Urothelium cell line (cell line): Measurements from ENCODE around the gene FDX1.

Source experiments
- DNase-seq: peaks from one replicate; pipeline ENCODE4 v3.0.0; 2011; ENCODE audit warnings: low spot score, mixed read lengths
- FAIRE-seq: peaks from 2 replicates; lab custom pipeline; 2011; peaks lifted over from hg19 to GRCh38; lab: Jason Lieb, UNC

FDX1 gene

GRCh38 chr11:110497231-110497978 is 67.7 kb downstream of the FDX1 start:
- no peak for FAIRE-seq

GRCh38 chr11:110501428-110501827 is 71.7 kb downstream of the FDX1 start:
- DNase-seq (no peak), FAIRE-seq (no peak)

More at GRCh38 chr11:110497231-110497978, 67.7 kb downstream of the FDX1 start:
- DNase-seq, result no peak

GRCh38 chr11:110505528-110506284 is 76.0 kb downstream of the FDX1 start:
- no peak for DNase-seq
- no peak for FAIRE-seq

GRCh38 chr11:110507328-110507727 is 77.6 kb downstream of the FDX1 start:
- DNase-seq (no peak), FAIRE-seq (no peak)

GRCh38 chr11:110508786-110509185 is 79.0 kb downstream of the FDX1 start:
- FAIRE-seq (no peak), DNase-seq (no peak)

- DNase-seq (no peak), FAIRE-seq (no peak)
Observed at GRCh38 chr11:110509472-110509871, 79.7 kb downstream of the FDX1 start.

GRCh38 chr11:110512026-110512425 is 82.3 kb downstream of the FDX1 start:
- DNase-seq, result no peak
- FAIRE-seq, result no peak

- FAIRE-seq, result no peak
- DNase-seq, result no peak
Observed at GRCh38 chr11:110513259-110513801, 83.6 kb downstream of the FDX1 start.

GRCh38 chr11:110513846-110514437 is 84.2 kb downstream of the FDX1 start:
- FAIRE-seq (no peak), DNase-seq (no peak)
